Dermis microvascular lymphatic vessel endothelial cell (primary cell): ENCODE measurements around the gene TACC2. TPM values are rescaled to one million over a fixed set of nuclear protein-coding genes. Genes with fewer than 3 reads are reported as not detected.

Experiments used
- DNase-seq, 2 donors: peaks; one replicate each; pipeline versions ENCODE4 v3.0.0 to v3.0.0-alpha.2; 2010; ENCODE audit warnings: low read depth in 2 of 2
- total RNA-seq: library from RNA; depleted of rRNA; stranded (reverse); fragments of >200 nt; gene quantifications from 2 replicates; pipeline ENCODE4 v1.2.1, GENCODE V29; 2014

TACC2 gene
- total RNA-seq, 1 donor from 2014 or later = 3.7 TPM

GRCh38 chr10:122144199-122144598 is 155.2 kb downstream of the TACC2 start:
- DNase-seq = no peak

- no peak for DNase-seq
Observed at GRCh38 chr10:122145113-122145512, 156.2 kb downstream of the TACC2 start.

GRCh38 chr10:122147663-122148062 is 158.7 kb downstream of the TACC2 start:
- no peak for DNase-seq

GRCh38 chr10:122148876-122149560 is 160.1 kb downstream of the TACC2 start:
- DNase-seq = no peak

GRCh38 chr10:122149561-122150505 is 160.9 kb downstream of the TACC2 start:
- no peak for DNase-seq

GRCh38 chr10:122151121-122151694 is 162.2 kb downstream of the TACC2 start:
- no peak for DNase-seq

GRCh38 chr10:122152544-122152943 is 163.6 kb downstream of the TACC2 start:
- peak; percentile 77 to 80 for DNase-seq

GRCh38 chr10:122154031-122154544 is 165.1 kb downstream of the TACC2 start:
- no peak for DNase-seq

GRCh38 chr10:122154545-122155366 is 165.8 kb downstream of the TACC2 start:
- no peak for DNase-seq

GRCh38 chr10:122157451-122157850 is 168.5 kb downstream of the TACC2 start:
- DNase-seq = peak; percentile 12 to 65

GRCh38 chr10:122158362-122158761 is 169.4 kb downstream of the TACC2 start:
- DNase-seq = no peak

- DNase-seq = no peak
Observed at GRCh38 chr10:122159141-122159970, 170.4 kb downstream of the TACC2 start.

GRCh38 chr10:122161795-122162194 is 172.8 kb downstream of the TACC2 start:
- DNase-seq = no peak

GRCh38 chr10:122162671-122163173 is 173.8 kb downstream of the TACC2 start:
- DNase-seq = peak in 1 of 2 donors; percentile 11

- DNase-seq = peak in 1 of 2 donors; percentile 69
Observed at GRCh38 chr10:122163174-122164022, 174.4 kb downstream of the TACC2 start.

- DNase-seq = peak in 1 of 2 donors; percentile 43
Observed at GRCh38 chr10:122164023-122164601, 175.1 kb downstream of the TACC2 start.

GRCh38 chr10:122164815-122165483 is 176.0 kb downstream of the TACC2 start:
- no peak for DNase-seq
